H1 (cell line): ENCODE data around the gene ACOT6. TPM values are rescaled to one million over a fixed set of nuclear protein-coding genes. Genes with fewer than 3 reads are reported as not detected.

Experiments used
- EP300 ChIP-seq, 2 experiments: IDR thresholded peaks; 1 replicate in 1 of 2; 2 replicates in 1 of 2; pipeline ENCODE4 v1.6.1; 2011 to 2012; ENCODE audit warnings: low read depth in 2 of 2, low read length in 2 of 2, mild to moderate bottlenecking in 2 of 2, borderline replicate concordance in 1 of 2, inconsistent platforms in 1 of 2, moderate library complexity in 1 of 2
- SP4 ChIP-seq: IDR thresholded peaks from 2 replicates; pipeline ENCODE4 v1.6.1; 2012; ENCODE audit warnings: low read length, inconsistent platforms
- TBP ChIP-seq: IDR thresholded peaks from 2 replicates; pipeline ENCODE4 v1.6.1; 2011; ENCODE audit warnings: low read depth, low read length, improper control_type of control experiment
- polyA plus RNA-seq, 7 experiments: library from polyadenylated mRNA; depleted of rRNA in 3 of 7; stranded (reverse) in 5 of 7; unstranded in 2 of 7; fragments of >200 nt in 5 of 7; fragments of 200-250 nt in 2 of 7; gene quantifications; 1 replicate in 5 of 7; 2 replicates in 1 of 7; 4 replicates in 1 of 7; pipeline versions ENCODE4 v1.2.1 to v1.2.3, GENCODE V29; 2011 to 2013; ENCODE audit warnings: missing spikeins in 2 of 7, mixed read lengths in 2 of 7
- total RNA-seq: library from RNA; stranded (reverse); fragmentation: NEBNext Ultra II Directional; extraction: Animal tissue kit (Norgen Biotek cat#: 25700); gene quantifications from 2 replicates; pipeline ENCODE4 v1.2.1, GENCODE V29; 2021

Gene ACOT6
- total and polyA plus RNA-seq, 2 of the 8 experiments (the other 6 are each of a cell fraction or from before 2014, with no cell fraction given), result not detected

DNA sequence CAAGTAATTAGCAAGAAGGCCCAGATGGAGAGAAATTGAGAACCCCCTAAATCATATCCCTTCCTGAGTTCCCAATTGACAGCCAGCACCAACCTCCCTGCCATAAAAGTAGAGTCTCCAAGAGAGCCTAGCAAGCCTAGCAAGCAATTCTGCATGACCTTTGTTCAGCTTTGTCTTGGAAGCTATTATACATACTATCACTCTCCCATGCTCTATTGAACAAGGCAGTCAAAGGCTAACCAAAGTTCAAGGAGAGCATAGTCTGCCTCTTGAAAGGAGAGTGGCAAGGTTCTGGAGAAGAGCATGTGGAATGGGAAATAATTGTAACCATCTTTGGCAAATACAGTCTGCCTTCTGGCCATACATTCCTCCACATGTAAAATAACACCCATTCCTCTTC, 12.8 kb upstream of the ACOT6 start (continued):
- TF ChIP-seq TBP (no peak), EP300 (IDR thresholded peaks at IDR 0.05; ENCODE audit: borderline replicate concordance in 1 of 2, low read depth in 2 of 2, low read length in 2 of 2) (no peak), SP4 (no peak)
- TF ChIP-seq, all 59 proteins: peak for 0
